Epithelial cell of proximal tubule (primary cell): Measurements from ENCODE around the gene PBX1. TPM values are rescaled to one million over a fixed set of nuclear protein-coding genes. Genes with fewer than 3 reads are reported as not detected.
"Not testable (repeated sequence)": the region's sequence is repeated elsewhere in the genome, so short reads cannot be mapped to it uniquely, and the experiment has no call there.

Experiments
- DNase-seq: peaks from one replicate; pipeline ENCODE4 v3.0.0-alpha.2; 2011; ENCODE audit warnings: low read depth
- H3K4me3 ChIP-seq: 2 replicates; pipeline ENCODE4 v1.5.1; 2011; ENCODE audit warnings: low read depth, mild to moderate bottlenecking, low read length
- total RNA-seq: library from RNA; depleted of rRNA; stranded (reverse); fragments of >200 nt; gene quantifications from 2 replicates; pipeline ENCODE4 v1.2.3, GENCODE V29; 2015
- TF ChIP-seq, protein P1 (sequence below): conservative IDR thresholded peaks from 2 replicates; pipeline ENCODE4 v1.5.1; 2012; ENCODE audit warnings: low read depth, mild to moderate bottlenecking, low read length

PBX1 gene
- total RNA-seq, 1 donor from 2014 or later, result 3.0 TPM

GRCh38 chr1:164599272-164599671 is 40.3 kb downstream of the PBX1 start:
- no peak for DNase-seq
- H3K4me3 ChIP-seq, result no peak overlapping the region
- TF ChIP-seq, protein P1, sequence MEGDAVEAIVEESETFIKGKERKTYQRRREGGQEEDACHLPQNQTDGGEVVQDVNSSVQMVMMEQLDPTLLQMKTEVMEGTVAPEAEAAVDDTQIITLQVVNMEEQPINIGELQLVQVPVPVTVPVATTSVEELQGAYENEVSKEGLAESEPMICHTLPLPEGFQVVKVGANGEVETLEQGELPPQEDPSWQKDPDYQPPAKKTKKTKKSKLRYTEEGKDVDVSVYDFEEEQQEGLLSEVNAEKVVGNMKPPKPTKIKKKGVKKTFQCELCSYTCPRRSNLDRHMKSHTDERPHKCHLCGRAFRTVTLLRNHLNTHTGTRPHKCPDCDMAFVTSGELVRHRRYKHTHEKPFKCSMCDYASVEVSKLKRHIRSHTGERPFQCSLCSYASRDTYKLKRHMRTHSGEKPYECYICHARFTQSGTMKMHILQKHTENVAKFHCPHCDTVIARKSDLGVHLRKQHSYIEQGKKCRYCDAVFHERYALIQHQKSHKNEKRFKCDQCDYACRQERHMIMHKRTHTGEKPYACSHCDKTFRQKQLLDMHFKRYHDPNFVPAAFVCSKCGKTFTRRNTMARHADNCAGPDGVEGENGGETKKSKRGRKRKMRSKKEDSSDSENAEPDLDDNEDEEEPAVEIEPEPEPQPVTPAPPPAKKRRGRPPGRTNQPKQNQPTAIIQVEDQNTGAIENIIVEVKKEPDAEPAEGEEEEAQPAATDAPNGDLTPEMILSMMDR, result no peak

GRCh38 chr1:164601399-164602100 is 42.6 kb downstream of the PBX1 start:
- TF ChIP-seq, protein P1, result no peak
- H3K4me3 ChIP-seq, result no peak overlapping the region
- no peak for DNase-seq

DNA sequence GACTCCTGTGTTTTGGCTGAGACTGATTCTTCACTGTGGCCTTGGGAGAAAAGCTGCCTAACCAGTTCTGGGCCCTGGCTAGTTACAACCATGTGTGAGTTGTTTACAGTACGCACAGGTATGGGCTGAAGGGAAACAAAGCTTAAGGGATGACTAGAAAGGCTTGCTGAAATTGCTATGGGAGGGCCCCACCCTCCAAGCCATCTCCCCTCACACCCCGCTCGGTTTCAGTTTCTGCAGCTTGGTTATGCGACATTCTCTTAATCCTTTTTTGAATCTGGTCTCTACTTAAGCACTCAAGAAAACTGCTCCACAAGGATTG is 43.1 kb downstream of the PBX1 start:
- TF ChIP-seq, protein P1, result no peak
- DNase-seq, result no peak
- no peak overlapping the region for H3K4me3 ChIP-seq

- H3K4me3 ChIP-seq, result peak overlapping the region; percentile 12
- TF ChIP-seq, protein P1, result no peak
- no peak for DNase-seq
These were observed 43.6 kb downstream of the PBX1 start for GRCh38 chr1:164602480-164603093.

DNA sequence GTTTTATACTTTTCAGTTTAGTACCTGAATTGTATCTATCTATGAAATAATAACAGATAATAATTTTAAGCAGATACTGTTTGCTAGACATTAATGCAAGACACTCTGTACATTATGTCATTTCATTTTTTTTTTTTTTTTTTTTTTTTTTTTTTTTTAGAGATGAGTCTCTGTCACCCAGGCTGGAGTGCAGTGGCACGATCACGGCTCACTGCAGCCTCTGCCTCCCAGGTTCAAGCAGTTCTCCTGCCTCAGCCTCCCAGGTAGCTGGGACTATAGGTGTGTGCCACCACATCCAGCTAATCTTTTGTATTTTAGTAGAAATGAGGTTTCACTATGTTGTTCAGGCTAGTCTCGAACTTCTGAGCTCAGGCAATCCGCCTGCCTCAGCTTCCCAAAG is 44.8 kb downstream of the PBX1 start:
- H3K4me3 ChIP-seq, DNase-seq: not testable (repeated sequence)

GRCh38 chr1:164604541-164604940 is 45.6 kb downstream of the PBX1 start:
- H3K4me3 ChIP-seq, result no peak overlapping the region
- no peak for DNase-seq
- TF ChIP-seq, protein P1, result no peak

GRCh38 chr1:164605254-164606091 is 46.5 kb downstream of the PBX1 start:
- TF ChIP-seq, protein P1, result no peak
- H3K4me3 ChIP-seq, result no peak overlapping the region
- no peak for DNase-seq
